ENCODE results near the gene BOLA3. TPM values are rescaled to one million over a fixed set of nuclear protein-coding genes. Genes with fewer than 3 reads are reported as not detected.
"Not testable (repeated sequence)": the region's sequence is repeated elsewhere in the genome, so short reads cannot be mapped to it uniquely, and the experiment has no call there.

The BOLA3 gene
- total and polyA plus RNA-seq, 8 donors = 7.2 to 32.5 (median 16.2) TPM

DNA sequence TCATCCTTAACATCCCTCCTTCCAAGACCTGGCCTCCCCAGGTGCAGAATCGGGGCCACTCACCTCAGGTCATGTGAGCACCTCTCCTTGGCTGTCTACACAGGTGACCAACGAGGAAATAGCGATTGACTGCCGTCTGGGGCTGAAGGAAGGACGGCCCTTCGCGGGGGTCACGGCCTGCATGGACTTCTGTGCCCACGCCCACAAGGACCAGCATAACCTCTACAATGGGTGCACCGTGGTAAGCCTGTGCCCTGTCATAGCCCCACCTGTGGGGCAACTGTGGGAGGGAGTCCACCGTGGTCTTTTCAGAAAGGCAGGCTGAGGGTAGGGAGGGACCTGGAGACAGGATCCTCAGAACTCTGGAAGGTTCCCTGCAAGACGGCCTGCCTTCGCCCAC is 54.3 kb downstream of the BOLA3 start:
- intact Hi-C loops (cut with DNase I) = no loop called here
- Histone ChIP-seq H3K27ac (no peak overlapping the region), H3K4me3 (no peak overlapping the region), H3K27me3 (no peaks in the 10 kb centered on the region), H3K9me3 (no peaks in the 10 kb centered on the region), H3K36me3 (peaks cover 0 to 34% (median 5%) of the 10 kb centered on the region in 3 donors), H3K4me1 (no peaks in the 10 kb centered on the region)
- DNase-seq = no peak
- ATAC-seq = no peak
- FAIRE-seq = no peak
- TF ChIP-seq, protein P1, sequence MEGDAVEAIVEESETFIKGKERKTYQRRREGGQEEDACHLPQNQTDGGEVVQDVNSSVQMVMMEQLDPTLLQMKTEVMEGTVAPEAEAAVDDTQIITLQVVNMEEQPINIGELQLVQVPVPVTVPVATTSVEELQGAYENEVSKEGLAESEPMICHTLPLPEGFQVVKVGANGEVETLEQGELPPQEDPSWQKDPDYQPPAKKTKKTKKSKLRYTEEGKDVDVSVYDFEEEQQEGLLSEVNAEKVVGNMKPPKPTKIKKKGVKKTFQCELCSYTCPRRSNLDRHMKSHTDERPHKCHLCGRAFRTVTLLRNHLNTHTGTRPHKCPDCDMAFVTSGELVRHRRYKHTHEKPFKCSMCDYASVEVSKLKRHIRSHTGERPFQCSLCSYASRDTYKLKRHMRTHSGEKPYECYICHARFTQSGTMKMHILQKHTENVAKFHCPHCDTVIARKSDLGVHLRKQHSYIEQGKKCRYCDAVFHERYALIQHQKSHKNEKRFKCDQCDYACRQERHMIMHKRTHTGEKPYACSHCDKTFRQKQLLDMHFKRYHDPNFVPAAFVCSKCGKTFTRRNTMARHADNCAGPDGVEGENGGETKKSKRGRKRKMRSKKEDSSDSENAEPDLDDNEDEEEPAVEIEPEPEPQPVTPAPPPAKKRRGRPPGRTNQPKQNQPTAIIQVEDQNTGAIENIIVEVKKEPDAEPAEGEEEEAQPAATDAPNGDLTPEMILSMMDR (IDR thresholded peaks at IDR 0.05) = no peak
- WGBS, 2 donors = 88 to 89% methylated on average over 13 of the region's 13 CpGs

DNA sequence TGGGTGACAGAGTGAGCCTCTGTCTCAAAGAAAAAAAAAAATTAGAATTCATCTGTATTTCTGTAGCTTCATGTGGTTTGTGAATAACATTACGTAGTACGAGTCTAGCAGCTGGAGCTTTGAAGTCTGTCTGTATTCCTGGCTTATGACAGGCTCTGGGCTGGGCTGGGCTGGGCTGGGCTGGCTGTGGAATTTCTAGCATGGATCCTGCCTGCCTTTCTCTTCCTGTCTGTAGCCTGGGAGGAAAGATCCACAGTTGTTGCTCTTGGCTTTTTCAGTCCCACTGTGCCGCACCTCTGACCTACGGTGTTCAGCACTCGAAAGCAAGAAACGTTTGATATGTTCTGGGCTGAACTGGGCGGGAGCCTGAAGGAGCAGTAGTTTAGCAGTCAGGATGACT is 55.4 kb downstream of the BOLA3 start:
- ATAC-seq = no peak
- 90 to 93% methylated on average over 7 of the region's 7 CpGs for WGBS, 2 donors
- Histone ChIP-seq H3K27me3 (no peaks in the 10 kb centered on the region), H3K4me1 (no peaks in the 10 kb centered on the region), H3K36me3 (peaks cover 0 to 37% (median 5%) of the 10 kb centered on the region in 3 donors), H3K4me3 (no peak overlapping the region), H3K27ac (no peak overlapping the region), H3K9me3 (no peaks in the 10 kb centered on the region)
- no peak for FAIRE-seq
- intact Hi-C loops (cut with DNase I) = no loop called here
- TF ChIP-seq, protein P1 (IDR thresholded peaks at IDR 0.05) = no peak
- no peak for DNase-seq

DNA sequence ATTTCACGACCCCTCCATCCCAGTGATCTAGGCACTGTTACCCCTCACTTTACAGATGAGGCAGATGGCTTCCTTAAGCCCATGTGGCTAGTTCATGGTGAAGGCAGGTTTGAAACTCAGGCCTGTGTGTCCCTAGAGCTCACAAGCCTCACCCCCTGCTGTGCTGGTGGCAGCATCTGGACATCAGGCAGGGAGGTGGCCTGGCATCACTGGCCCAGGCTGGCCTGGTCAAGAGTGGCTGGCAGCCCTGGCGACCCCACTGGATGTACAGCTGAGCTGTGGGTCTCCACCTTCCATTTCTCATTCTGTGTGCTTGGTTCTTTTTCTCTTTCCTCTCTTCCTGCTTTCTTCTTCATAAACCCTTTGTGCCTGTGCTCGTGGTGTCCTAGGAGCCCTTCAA is 56.3 kb downstream of the BOLA3 start:
- Histone ChIP-seq H3K4me1 (no peaks in the 10 kb centered on the region), H3K27me3 (no peaks in the 10 kb centered on the region), H3K36me3 (peaks cover 0 to 41% (median 5%) of the 10 kb centered on the region in 3 donors), H3K4me3 (no peak overlapping the region), H3K9me3 (no peaks in the 10 kb centered on the region), H3K27ac (no peak overlapping the region)
- TF ChIP-seq, protein P1 (IDR thresholded peaks at IDR 0.05) = no peak
- no peak for FAIRE-seq
- intact Hi-C loops (cut with DNase I) = no loop called here
- ATAC-seq = no peak
- peak in 1 of 6 donors; percentile 52 for DNase-seq
- 93 to 97% methylated on average over 3 of the region's 3 CpGs for WGBS, 2 donors

DNA sequence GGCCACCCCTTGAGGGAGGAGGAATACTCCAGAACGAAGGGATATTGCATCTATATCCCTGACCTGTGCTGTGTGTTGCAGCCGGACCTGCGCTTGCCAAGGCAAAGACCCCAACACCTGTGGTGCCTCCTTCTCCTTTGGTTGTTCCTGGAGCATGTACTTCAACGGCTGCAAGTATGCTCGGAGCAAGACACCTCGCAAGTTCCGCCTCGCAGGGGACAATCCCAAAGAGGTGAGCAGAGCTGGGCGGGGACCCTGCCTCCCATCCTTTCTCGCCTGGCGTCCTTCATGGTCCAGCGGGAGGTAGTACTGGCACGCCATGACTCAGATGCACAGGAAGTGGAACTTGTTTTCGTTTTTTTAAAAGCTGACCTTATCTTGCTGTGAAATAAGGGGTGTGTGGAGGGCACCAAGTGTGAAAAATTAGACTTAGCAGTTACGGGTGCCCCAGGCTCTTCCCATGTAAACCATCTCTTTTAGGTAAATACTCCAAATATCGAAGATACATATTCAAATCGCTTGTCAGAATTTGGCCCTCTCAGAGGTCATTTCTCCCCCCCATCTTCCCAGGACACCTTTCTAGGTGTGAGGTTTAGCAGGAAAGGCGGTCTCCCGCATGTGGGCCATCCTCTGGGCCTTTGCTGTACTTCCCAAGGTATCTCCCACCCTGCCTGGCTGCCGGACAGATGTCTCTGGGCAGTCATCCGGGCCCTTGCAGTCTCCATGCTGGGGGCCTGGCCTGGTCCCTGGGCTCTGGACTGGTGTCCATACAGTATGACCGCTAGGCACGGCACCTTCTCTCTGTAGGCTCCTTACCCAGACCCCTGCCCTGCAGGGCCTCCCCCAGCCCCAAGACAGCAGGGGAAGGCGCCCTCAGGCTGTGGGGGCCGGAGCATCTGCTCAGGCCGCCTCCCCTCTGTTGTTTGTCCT is 57.6 kb downstream of the BOLA3 start:
- 93 to 96% methylated on average over 26 of the region's 26 CpGs for WGBS, 2 donors
- intact Hi-C loops (cut with DNase I) = no loop called here
- ATAC-seq (no peak), DNase-seq (no peak), FAIRE-seq (no peak)
- H3K9me3 ChIP-seq = no peaks in the 10 kb centered on the region
- H3K27me3 ChIP-seq = no peaks in the 10 kb centered on the region
- no peak overlapping the region for H3K4me3 ChIP-seq
- H3K27ac ChIP-seq = no peak overlapping the region
- no peaks in the 10 kb centered on the region for H3K4me1 ChIP-seq
- peaks cover 0 to 41% (median 5%) of the 10 kb centered on the region in 3 donors for H3K36me3 ChIP-seq
- TF ChIP-seq, protein P1 (IDR thresholded peaks at IDR 0.05) = no peak

GRCh38 chr2:74088676-74089075 is 59.0 kb downstream of the BOLA3 start:
- ATAC-seq; DNase-seq; H3K4me3 ChIP-seq; H3K4me1 ChIP-seq; FAIRE-seq; H3K9me3 ChIP-seq; intact Hi-C loops (cut with DNase I); H3K27ac ChIP-seq; H3K27me3 ChIP-seq: not testable (repeated sequence)
- H3K36me3 ChIP-seq = peaks cover 0 to 36% (median 5%) of the 10 kb centered on the region in 3 donors
- 95 to 98% methylated on average over 8 of the region's 8 CpGs for WGBS, 2 donors
